Peyer's patch (tissue), 4 donors: ENCODE measurements around the gene KIRREL3. TPM values are rescaled to one million over a fixed set of nuclear protein-coding genes. Genes with fewer than 3 reads are reported as not detected.

Source experiments
- DNase-seq, 3 donors: peaks; one replicate each; pipeline ENCODE4 v3.0.0-alpha.2; 2017 to 2019
- H3K27ac ChIP-seq, 4 donors: fragments of 200-600 bp; sonication (generic); one replicate each; pipeline ENCODE4 v1.5.1; 2016 to 2019
- H3K27me3 ChIP-seq, 2 donors: fragments of 200-600 bp; sonication (generic); one replicate each; pipeline ENCODE4 v1.5.1; 2019
- H3K36me3 ChIP-seq, 3 donors: fragments of 200-600 bp; sonication (generic); one replicate each; pipeline ENCODE4 v1.5.1; 2016 to 2019
- H3K4me1 ChIP-seq, 4 donors: fragments of 200-600 bp; sonication (generic); one replicate each; pipeline ENCODE4 v1.5.1; 2016 to 2019
- H3K4me3 ChIP-seq, 4 donors: fragments of 200-600 bp; sonication (generic); 1 replicate in 3 of 4; 2 replicates in 1 of 4; pipeline ENCODE4 v1.5.1; 2016 to 2019; ENCODE audit warnings: mild to moderate bottlenecking in 1 of 4
- H3K9me3 ChIP-seq, 4 donors: fragments of 200-600 bp; sonication (generic); one replicate each; pipeline ENCODE4 v1.5.1; 2016 to 2019; ENCODE audit warnings: mild to moderate bottlenecking in 1 of 4
- POLR2A ChIP-seq, 2 donors: fragments of 450-650 bp; IDR thresholded peaks; one replicate each; pipeline ENCODE4 v1.5.1; 2017; ENCODE audit warnings: antibody characterized with exemption in 2 of 2, mild to moderate bottlenecking in 2 of 2, moderate library complexity in 2 of 2
- total RNA-seq, 4 donors: library from RNA; depleted of rRNA; stranded (reverse); fragments of >200 nt; gene quantifications; one replicate each; pipeline ENCODE4 v1.1.0, GENCODE V29; 2016
- TF ChIP-seq, protein P1 (sequence below), 6 experiments: fragments of 450-650 bp in 4 of 6; fragments of 200-600 bp in 2 of 6; sonication (generic) in 1 of 6; IDR thresholded peaks; one replicate each; pipeline ENCODE4 v1.5.1; 2017 to 2019; ENCODE audit warnings: antibody characterized with exemption in 6 of 6, mild to moderate bottlenecking in 3 of 6, moderate library complexity in 1 of 6

Gene KIRREL3
- total RNA-seq, 4 donors from 2014 or later = 0.83 TPM; not detected in 3

DNA sequence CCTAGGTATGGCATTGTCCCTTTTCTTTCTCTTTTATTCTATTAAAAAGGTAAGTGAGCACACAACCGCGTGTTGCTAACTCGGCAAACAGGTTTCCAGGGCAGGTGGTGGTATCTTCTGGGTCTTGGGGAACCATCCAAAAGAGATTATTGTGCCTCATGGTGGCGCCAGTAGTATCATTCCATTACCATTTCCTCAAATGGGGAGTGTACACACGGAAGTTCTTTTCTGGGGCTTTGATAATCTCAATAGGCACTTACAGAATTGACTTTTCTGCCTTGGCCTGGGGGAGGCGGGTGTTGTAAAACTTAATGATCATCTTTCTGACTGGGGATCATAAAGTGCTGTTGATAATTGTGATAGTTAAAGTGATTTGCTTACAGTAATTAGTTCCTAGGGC is 234.1 kb downstream of the KIRREL3 start:
- Histone ChIP-seq H3K36me3 (no peaks in the 10 kb centered on the region), H3K4me3 (no peak overlapping the region), H3K27ac (no peak overlapping the region), H3K4me1 (no peaks in the 10 kb centered on the region), H3K27me3 (no peaks in the 10 kb centered on the region), H3K9me3 (no peaks in the 10 kb centered on the region)
- no peak for DNase-seq
- no peak for TF ChIP-seq POLR2A (IDR thresholded peaks at IDR 0.05)
- TF ChIP-seq, protein P1, sequence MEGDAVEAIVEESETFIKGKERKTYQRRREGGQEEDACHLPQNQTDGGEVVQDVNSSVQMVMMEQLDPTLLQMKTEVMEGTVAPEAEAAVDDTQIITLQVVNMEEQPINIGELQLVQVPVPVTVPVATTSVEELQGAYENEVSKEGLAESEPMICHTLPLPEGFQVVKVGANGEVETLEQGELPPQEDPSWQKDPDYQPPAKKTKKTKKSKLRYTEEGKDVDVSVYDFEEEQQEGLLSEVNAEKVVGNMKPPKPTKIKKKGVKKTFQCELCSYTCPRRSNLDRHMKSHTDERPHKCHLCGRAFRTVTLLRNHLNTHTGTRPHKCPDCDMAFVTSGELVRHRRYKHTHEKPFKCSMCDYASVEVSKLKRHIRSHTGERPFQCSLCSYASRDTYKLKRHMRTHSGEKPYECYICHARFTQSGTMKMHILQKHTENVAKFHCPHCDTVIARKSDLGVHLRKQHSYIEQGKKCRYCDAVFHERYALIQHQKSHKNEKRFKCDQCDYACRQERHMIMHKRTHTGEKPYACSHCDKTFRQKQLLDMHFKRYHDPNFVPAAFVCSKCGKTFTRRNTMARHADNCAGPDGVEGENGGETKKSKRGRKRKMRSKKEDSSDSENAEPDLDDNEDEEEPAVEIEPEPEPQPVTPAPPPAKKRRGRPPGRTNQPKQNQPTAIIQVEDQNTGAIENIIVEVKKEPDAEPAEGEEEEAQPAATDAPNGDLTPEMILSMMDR (IDR thresholded peaks at IDR 0.05) = no peak

DNA sequence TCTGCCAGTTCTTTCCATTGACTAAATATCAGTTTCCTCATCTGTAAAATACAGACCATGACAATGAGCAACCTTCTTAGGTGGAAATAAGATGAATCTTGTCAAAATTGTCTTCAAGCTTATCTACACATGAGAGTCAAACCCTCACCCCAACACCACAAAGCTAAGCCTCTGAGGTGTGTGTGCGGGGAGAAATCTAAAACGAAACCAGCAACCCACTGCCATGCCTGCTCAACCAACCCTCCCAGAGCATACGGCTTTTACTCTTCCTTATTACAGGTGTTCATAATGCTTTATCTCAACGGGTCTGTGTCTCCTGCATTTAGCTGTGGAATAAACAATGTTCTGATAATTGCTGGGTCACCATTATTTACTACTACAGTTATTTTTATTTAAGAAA is 235.4 kb downstream of the KIRREL3 start:
- Histone ChIP-seq H3K4me1 (no peaks in the 10 kb centered on the region), H3K4me3 (no peak overlapping the region), H3K9me3 (no peaks in the 10 kb centered on the region), H3K36me3 (no peaks in the 10 kb centered on the region), H3K27me3 (no peaks in the 10 kb centered on the region), H3K27ac (no peak overlapping the region)
- no peak for DNase-seq
- TF ChIP-seq, protein P1 (IDR thresholded peaks at IDR 0.05) = no peak
- no peak for TF ChIP-seq POLR2A (IDR thresholded peaks at IDR 0.05)

DNA sequence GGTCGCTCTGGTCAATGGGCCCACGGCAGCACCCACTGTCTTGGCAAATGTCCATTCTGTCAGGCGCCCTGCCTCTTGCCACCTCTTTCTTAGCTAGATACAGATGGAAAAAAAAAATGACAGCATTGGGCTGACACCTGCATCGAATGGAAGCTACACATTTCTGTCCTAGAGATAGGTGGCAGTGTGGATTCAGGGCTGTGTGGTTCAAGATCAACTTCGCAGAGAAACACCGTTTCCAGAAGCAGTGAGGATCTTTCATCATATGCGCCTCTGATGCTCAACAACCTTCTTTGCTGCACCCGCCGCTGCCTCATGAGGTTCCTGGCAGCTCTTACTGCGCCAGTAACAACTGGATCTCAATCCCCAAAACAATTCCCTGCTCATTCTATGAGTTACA is 236.3 kb downstream of the KIRREL3 start:
- no peak for DNase-seq
- Histone ChIP-seq H3K27me3 (no peaks in the 10 kb centered on the region), H3K4me1 (no peaks in the 10 kb centered on the region), H3K36me3 (no peaks in the 10 kb centered on the region), H3K9me3 (no peaks in the 10 kb centered on the region), H3K27ac (no peak overlapping the region), H3K4me3 (no peak overlapping the region)
- no peak for TF ChIP-seq POLR2A (IDR thresholded peaks at IDR 0.05)
- TF ChIP-seq, protein P1 (IDR thresholded peaks at IDR 0.05) = no peak

DNA sequence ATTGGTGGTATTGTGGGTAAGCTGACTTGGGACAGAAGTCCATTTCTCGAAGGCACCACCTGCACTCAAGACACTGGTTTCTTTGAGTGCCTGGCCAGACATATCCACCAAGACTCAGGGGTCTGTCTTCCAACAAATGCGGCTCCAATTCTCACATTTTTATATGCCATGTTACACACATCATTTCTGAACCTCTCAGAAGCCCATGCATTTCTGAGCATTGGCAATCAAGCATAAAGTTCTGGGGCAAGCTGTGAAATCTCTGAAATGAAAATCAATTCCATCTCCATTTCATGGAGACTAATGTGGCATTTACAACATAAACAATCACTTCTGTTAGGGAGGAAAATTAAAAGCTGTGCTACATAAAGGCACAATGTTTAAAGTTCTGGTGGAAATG is 243.7 kb downstream of the KIRREL3 start:
- Histone ChIP-seq H3K27me3 (no peaks in the 10 kb centered on the region), H3K4me3 (no peak overlapping the region), H3K36me3 (no peaks in the 10 kb centered on the region), H3K27ac (no peak overlapping the region), H3K9me3 (no peaks in the 10 kb centered on the region), H3K4me1 (no peaks in the 10 kb centered on the region)
- TF ChIP-seq, protein P1 (IDR thresholded peaks at IDR 0.05) = no peak
- no peak for DNase-seq

DNA sequence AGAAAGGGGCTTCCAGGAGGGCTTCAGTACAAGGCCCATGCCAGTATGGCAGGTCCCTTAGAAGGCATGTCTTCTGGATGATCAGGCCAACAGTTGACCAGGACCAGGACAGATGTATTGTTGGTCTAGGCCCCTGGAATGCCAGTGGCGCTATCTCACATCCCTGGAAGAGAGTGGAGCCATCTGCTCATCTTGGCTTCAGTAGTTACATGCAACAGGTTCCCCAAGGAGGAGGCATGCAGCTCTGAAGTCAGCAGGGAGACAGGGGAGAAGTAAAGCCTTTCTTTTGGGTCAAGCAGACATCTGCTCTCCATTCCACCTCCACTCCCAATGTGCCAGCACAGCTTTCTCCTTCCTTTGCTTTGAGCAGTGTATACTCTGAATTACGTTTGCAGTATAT is 244.1 kb downstream of the KIRREL3 start:
- Histone ChIP-seq H3K27ac (no peak overlapping the region), H3K9me3 (no peaks in the 10 kb centered on the region), H3K36me3 (no peaks in the 10 kb centered on the region), H3K27me3 (no peaks in the 10 kb centered on the region), H3K4me1 (no peaks in the 10 kb centered on the region), H3K4me3 (no peak overlapping the region)
- TF ChIP-seq, protein P1 (IDR thresholded peaks at IDR 0.05) = no peak
- TF ChIP-seq POLR2A (IDR thresholded peaks at IDR 0.05) = no peak
- DNase-seq = no peak

DNA sequence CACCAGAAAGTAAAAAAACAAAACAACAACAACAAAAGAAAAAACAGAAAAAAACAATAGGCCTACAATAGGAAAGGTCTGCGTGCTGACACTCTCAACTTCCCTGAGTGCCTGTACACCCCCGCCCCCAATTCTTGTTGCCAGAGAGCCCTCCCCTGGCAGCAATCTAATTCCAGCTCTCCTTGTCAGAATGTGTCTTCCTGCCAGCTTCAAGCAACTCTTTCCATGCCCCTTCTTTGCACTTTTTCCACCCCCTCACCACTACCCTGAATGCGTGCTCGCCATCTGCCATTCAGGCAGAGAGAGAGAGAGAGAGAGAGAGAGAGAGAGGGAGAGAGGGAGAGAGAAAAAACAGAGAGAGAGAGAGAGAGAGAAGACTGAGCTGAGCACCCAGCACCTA is 245.0 kb downstream of the KIRREL3 start:
- TF ChIP-seq, protein P1 (IDR thresholded peaks at IDR 0.05) = no peak
- TF ChIP-seq POLR2A (IDR thresholded peaks at IDR 0.05) = no peak
- no peaks in the 10 kb centered on the region for H3K9me3 ChIP-seq
- no peaks in the 10 kb centered on the region for H3K36me3 ChIP-seq
- H3K4me1 ChIP-seq = no peaks in the 10 kb centered on the region
- no peak overlapping the region for H3K4me3 ChIP-seq
- no peak for DNase-seq
- no peak overlapping the region for H3K27ac ChIP-seq
- H3K27me3 ChIP-seq = no peaks in the 10 kb centered on the region
